K562 (cell line): ENCODE data around the gene FAM32A.

Experiments
- ILF3 ChIP-seq: fragments of 450-650 bp; IDR thresholded peaks from 2 replicates; pipeline ENCODE4 v1.6.1; 2018; ENCODE audit warnings: antibody characterized with exemption, mild to moderate bottlenecking, moderate library complexity, borderline replicate concordance
- PREB ChIP-seq: sonication (generic); formaldehyde crosslinking; IDR thresholded peaks from 2 replicates; pipeline ENCODE4 v1.8.1; 2023; ENCODE audit warnings: mild to moderate bottlenecking, missing genetic modification reagents

GRCh38 chr19:16208847-16209665, 23.8 kb downstream of the FAM32A start:
- TF ChIP-seq ILF3 (no peak), PREB (CRISPR knock-in tag) (no peak)
